Measurements from ENCODE around the gene CDC6. TPM values are rescaled to one million over a fixed set of nuclear protein-coding genes. Genes with fewer than 3 reads are reported as not detected.
"Not testable (repeated sequence)": the region's sequence is repeated elsewhere in the genome, so short reads cannot be mapped to it uniquely, and the experiment has no call there.

CDC6 gene
- total RNA-seq, 6 experiments from 2014 or later: 16.9 to 36.0 (median 31.5) TPM

DNA sequence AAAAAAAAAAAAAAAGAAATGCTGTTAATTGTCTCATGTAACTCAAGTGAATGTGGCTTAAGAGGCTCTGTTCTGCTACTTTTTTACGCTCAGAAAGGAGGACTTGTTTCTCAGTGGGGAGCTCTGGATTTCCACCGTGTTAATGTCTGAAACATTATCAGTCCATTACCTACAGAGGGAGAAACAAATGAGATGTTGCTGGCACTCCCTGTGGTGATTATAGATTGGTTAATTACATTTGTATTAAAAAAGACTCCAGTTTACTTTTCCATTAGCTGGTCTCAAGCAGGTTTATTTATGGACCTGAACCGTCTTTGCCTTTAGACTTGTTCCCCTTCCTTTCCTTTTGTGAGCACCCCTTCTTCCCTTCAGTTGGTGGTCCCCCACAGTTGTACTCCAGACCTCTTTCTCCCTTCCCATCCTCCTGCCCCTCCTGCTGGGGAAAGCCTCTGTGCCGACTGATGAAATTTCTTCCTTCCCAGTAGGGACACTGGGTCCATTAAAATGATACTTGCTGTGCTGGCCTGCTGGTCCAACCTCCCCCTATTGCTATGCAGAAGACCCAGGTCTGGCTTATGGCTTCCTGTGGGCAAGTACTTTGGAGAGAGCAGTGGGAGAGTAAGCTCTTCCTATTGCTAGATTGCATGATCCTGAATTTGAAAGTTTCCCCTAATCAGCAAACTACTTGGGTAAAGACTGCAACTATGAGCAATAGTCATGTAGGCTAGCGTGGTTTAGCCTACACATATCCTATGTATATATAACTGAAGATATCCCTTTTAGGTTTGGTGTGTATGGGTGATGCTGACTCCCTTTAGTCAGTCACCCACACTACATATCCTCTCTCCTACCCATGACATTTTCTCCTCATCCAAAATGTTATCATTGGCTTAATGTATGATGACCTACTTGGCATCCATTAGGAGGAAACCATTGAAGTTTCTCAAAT lies 8.1 kb downstream of the CDC6 start:
- peaks cover 12% of the 10 kb centered on the region; the same call in 1 of the 2 replicates for H3K36me3 Mint-ChIP-seq (ENCODE audit: low read depth)

DNA sequence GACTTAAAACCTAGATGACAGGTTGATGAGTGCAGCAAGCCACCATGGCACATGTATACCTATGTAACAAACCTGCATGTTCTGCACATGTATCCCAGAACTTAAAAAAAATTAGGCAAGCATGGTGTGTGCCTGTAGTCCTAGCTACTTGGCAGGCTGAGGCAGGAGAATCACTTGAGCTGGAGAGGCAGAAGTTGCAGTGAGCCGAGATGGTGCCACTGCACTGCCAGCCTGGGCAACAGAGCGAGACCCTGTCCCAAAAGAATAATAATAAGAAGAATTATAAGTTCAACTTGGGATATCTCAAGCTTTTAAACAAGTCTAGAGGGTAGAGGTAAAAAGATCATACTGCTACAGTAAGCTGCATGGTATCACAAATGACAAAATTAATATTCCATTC lies 9.8 kb downstream of the CDC6 start:
- DNase-seq: no peak
- Mint-ChIP-seq H3K36me3 (ENCODE audit: low read depth) (peaks cover 9% of the 10 kb centered on the region; the same call in 1 of the 2 replicates), H3K27me3 (ENCODE audit: insufficient read depth) (peaks cover 2% of the 10 kb centered on the region), H3K4me1 (ENCODE audit: low read depth) (peaks cover 29% of the 10 kb centered on the region), H3K4me3 (no peak overlapping the region), H3K9me3 (no peaks in the 10 kb centered on the region), H3K27ac (0 out of 2 replicates have a peak overlapping the region, but pooled peaks have one; percentile 67)
- no peak for TF ChIP-seq CTCF (IDR thresholded peaks at IDR 0.05)

More for the DNA sequence above, 8.1 kb downstream of the CDC6 start:
- peaks cover 30% of the 10 kb centered on the region for H3K4me1 Mint-ChIP-seq (ENCODE audit: low read depth)
- peaks cover 2% of the 10 kb centered on the region; the same call in 1 of the 2 replicates for H3K27me3 Mint-ChIP-seq (ENCODE audit: insufficient read depth)
- no peak overlapping the region for H3K27ac Mint-ChIP-seq
- H3K9me3 Mint-ChIP-seq: no peaks in the 10 kb centered on the region
- no peak for DNase-seq
- TF ChIP-seq CTCF (IDR thresholded peaks at IDR 0.05): no peak
- H3K4me3 Mint-ChIP-seq: no peak overlapping the region

DNA sequence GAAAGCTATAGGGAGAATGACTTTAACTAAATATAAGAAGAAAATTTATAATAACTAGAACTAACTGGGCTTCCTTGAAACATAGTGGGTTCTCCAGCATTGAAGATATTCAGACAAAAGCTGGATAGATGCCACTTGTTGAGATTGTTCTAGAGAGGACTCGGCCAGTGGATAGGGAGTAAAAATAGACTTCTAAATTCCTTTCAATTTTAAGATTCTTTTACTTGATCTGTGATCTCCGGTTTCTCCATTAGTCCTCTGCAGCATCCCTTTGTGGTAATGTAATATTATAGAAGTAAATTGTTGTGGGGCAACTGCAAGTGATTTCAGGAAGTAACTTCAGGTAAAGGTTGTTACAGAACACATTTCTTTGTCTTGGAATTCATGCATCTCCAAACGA lies 11.0 kb downstream of the CDC6 start:
- Mint-ChIP-seq H3K27ac (peak overlapping the region; percentile 58), H3K4me3 (peak overlapping the region; percentile 49), H3K36me3 (ENCODE audit: low read depth) (peaks cover 9% of the 10 kb centered on the region; the same call in 1 of the 2 replicates), H3K4me1 (ENCODE audit: low read depth) (peaks cover 41% of the 10 kb centered on the region), H3K27me3 (ENCODE audit: insufficient read depth) (no peaks in the 10 kb centered on the region; the same call in 1 of the 2 replicates), H3K9me3 (no peaks in the 10 kb centered on the region)
- DNase-seq: peak; percentile 46
- no peak for TF ChIP-seq CTCF (IDR thresholded peaks at IDR 0.05)

DNA sequence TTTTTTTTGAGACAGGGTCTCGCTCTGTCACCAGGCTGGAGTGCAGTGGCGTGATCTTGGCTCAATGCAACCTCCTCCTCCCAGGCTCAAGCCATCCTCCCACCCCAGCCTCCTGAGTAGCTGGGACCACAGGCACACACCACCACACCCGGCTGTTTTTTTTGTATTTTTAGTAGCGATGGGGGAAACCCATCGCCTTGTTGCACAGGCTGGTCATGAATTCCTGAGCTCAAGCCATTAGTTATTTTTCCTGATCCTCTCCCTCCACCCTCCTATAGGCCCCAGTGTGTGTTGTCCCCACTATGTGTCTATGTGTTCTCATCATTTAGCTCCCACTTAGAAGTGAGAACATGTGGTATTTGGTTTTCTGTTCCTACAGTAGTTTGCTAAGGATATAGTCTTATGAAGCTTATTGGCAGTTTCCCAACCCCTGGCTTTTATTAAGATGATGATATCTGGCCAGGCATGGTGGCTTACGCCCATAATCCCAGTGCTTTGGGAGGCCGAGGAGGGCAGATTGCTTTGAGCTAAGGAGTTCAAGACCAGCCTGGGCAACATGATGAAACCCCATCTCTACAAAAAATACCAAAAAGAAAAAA lies 11.6 kb downstream of the CDC6 start:
- Mint-ChIP-seq H3K4me1 (ENCODE audit: low read depth) (peaks cover 47% of the 10 kb centered on the region), H3K4me3 (peak overlapping the region; percentile 13; the same call in 1 of the 2 replicates), H3K27ac (peak overlapping the region; percentile 58; the same call in 1 of the 2 replicates)
- not testable (repeated sequence) for H3K9me3 Mint-ChIP-seq; DNase-seq; H3K27me3 Mint-ChIP-seq (ENCODE audit: insufficient read depth); H3K36me3 Mint-ChIP-seq (ENCODE audit: low read depth)

DNA sequence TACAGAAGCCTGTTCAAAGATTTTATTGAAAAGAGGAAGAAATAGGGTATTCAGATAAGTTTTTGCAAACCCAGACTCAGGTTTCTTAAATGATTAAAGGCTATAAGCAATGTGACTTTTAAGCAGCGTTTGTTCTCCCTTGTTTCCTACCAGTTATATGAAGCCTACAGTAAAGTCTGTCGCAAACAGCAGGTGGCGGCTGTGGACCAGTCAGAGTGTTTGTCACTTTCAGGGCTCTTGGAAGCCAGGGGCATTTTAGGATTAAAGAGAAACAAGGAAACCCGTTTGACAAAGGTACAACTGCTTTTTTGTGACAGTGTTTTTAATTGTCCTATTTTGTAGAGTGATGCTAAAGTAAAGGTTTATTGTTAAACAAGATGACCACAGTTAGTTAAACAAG lies 13.6 kb downstream of the CDC6 start:
- TF ChIP-seq CTCF (IDR thresholded peaks at IDR 0.05): peak; percentile 39; the same call in 1 of the 2 replicates
- no peak for DNase-seq
- H3K36me3 Mint-ChIP-seq (ENCODE audit: low read depth): peaks cover 4% of the 10 kb centered on the region; the same call in 1 of the 2 replicates
- no peak overlapping the region for H3K4me3 Mint-ChIP-seq
- no peak overlapping the region for H3K27ac Mint-ChIP-seq
- no peaks in the 10 kb centered on the region for H3K9me3 Mint-ChIP-seq
- peaks cover 2% of the 10 kb centered on the region for H3K27me3 Mint-ChIP-seq (ENCODE audit: insufficient read depth)
- peaks cover 59% of the 10 kb centered on the region for H3K4me1 Mint-ChIP-seq (ENCODE audit: low read depth)
